HepG2 (cell line): Measurements from ENCODE around the gene PIP5KL1. TPM values are rescaled to one million over a fixed set of nuclear protein-coding genes. Genes with fewer than 3 reads are reported as not detected.

Source experiments
- BHLHE40 ChIP-seq: IDR thresholded peaks from 2 replicates; pipeline ENCODE4 v1.6.1; 2011; ENCODE audit warnings: low read length, improper control_type of control experiment
- CSRNP1 ChIP-seq: sonication (generic); formaldehyde crosslinking; IDR thresholded peaks from 2 replicates; pipeline ENCODE4 v1.8.1; 2023; ENCODE audit warnings: mild to moderate bottlenecking, missing genetic modification reagents
- CTCF ChIP-seq: sonication (generic); formaldehyde crosslinking; IDR thresholded peaks from 2 replicates; pipeline ENCODE4 v1.5.0; 2020; ENCODE audit warnings: mild to moderate bottlenecking, missing genetic modification reagents, moderate library complexity
- ELF4 ChIP-seq: sonication (generic); formaldehyde crosslinking; IDR thresholded peaks from 2 replicates; pipeline ENCODE4 v1.5.0; 2020; ENCODE audit warnings: missing genetic modification reagents, mild to moderate bottlenecking, moderate library complexity, borderline replicate concordance
- NFE2L2 ChIP-seq: fragments of 150-350 bp; IDR thresholded peaks from 2 replicates; pipeline ENCODE4 v1.6.1; 2014; ENCODE audit warnings: low read length
- RERE ChIP-seq: IDR thresholded peaks from 2 replicates; pipeline ENCODE4 v1.6.1; 2016; ENCODE audit warnings: low read depth, missing genetic modification reagents, missing compliant biosample characterization
- SAFB2 ChIP-seq: sonication (generic); formaldehyde crosslinking; IDR thresholded peaks from 2 replicates; pipeline ENCODE4 v1.5.1; 2020; ENCODE audit warnings: missing genetic modification reagents, low read depth, mild to moderate bottlenecking, borderline replicate concordance
- SP5 ChIP-seq: IDR thresholded peaks from 2 replicates; pipeline ENCODE4 v1.6.1; 2016; ENCODE audit warnings: low read depth, borderline replicate concordance
- TEF ChIP-seq: sonication (generic); formaldehyde crosslinking; IDR thresholded peaks from 2 replicates; pipeline ENCODE4 v1.5.0; 2020; ENCODE audit warnings: missing genetic modification reagents
- TFDP2 ChIP-seq: sonication (generic); formaldehyde crosslinking; IDR thresholded peaks from 2 replicates; pipeline ENCODE4 v1.4.0; 2020; ENCODE audit warnings: missing genetic modification reagents
- ZBTB44 ChIP-seq: sonication (generic); formaldehyde crosslinking; IDR thresholded peaks from 2 replicates; pipeline ENCODE4 v1.4.0; 2020; ENCODE audit warnings: missing genetic modification reagents
- ZFYVE20 ChIP-seq: sonication (generic); formaldehyde crosslinking; IDR thresholded peaks from 2 replicates; pipeline ENCODE4 v1.8.0; 2023; ENCODE audit warnings: low read depth, mild to moderate bottlenecking, moderate library complexity, missing genetic modification reagents, borderline replicate concordance
- ZNF225 ChIP-seq: sonication (generic); formaldehyde crosslinking; IDR thresholded peaks from 2 replicates; pipeline ENCODE4 v1.4.0; 2020; ENCODE audit warnings: mild to moderate bottlenecking, missing genetic modification reagents
- ZNF232 ChIP-seq: sonication (generic); formaldehyde crosslinking; IDR thresholded peaks from 2 replicates; pipeline ENCODE4 v1.4.0; 2020; ENCODE audit warnings: missing genetic modification reagents, borderline replicate concordance
- ZNF746 ChIP-seq: sonication (generic); formaldehyde crosslinking; IDR thresholded peaks from 2 replicates; pipeline ENCODE4 v1.8.0; 2022; ENCODE audit warnings: mild to moderate bottlenecking, missing genetic modification reagents
- polyA plus RNA-seq, 8 experiments: library from polyadenylated mRNA; depleted of rRNA in 3 of 8; stranded (reverse) in 7 of 8; unstranded in 1 of 8; fragments of >200 nt; fragmentation: Illumina TruSeq in 4 of 8; extraction: Trizol in 4 of 8; gene quantifications; 2 replicates each; pipeline versions ENCODE4 v1.2.1 to v1.2.3, GENCODE V29; 2011 to 2016; ENCODE audit warnings: low read depth in 4 of 8, missing spikeins in 1 of 8, mixed read lengths in 1 of 8; ENCODE audit not compliant: insufficient read depth in 1 of 8
- total RNA-seq, 5 experiments: library from RNA; depleted of rRNA; stranded (reverse); fragments of >200 nt; fragmentation: Illumina TruSeq; extraction: Trizol; gene quantifications; 2 replicates each; pipeline ENCODE4 v1.2.3, GENCODE V29; 2016; ENCODE audit warnings: low read depth in 1 of 5

The PIP5KL1 gene
- total and polyA plus RNA-seq, 2 of the 13 experiments (the other 11 are each of a cell fraction or from before 2014, with no cell fraction given), result 0.20 to 0.49 TPM

- TF ChIP-seq TFDP2 (peak; percentile 84), SP5 (CRISPR knock-in tag) (no peak), CTCF (CRISPR knock-in tag) (no peak), SAFB2 (CRISPR knock-in tag) (no peak), ZNF232 (CRISPR knock-in tag) (0 out of 2 replicates have a peak, but pooled peaks have one; percentile 19), ZNF225 (CRISPR knock-in tag) (no peak; the same call in 1 of the 2 replicates), CSRNP1 (CRISPR knock-in tag) (no peak), ZBTB44 (CRISPR knock-in tag) (no peak), BHLHE40 (no peak), RERE (CRISPR knock-in tag) (no peak), TEF (CRISPR knock-in tag) (no peak), ZFYVE20 (CRISPR knock-in tag) (no peak), NFE2L2 (no peak), ELF4 (CRISPR knock-in tag) (peak; percentile 83; the same call in 1 of the 2 replicates), ZNF746 (CRISPR knock-in tag) (no peak)
Measured at GRCh38 chr9:127937388-127938297, 7.1 kb upstream of the PIP5KL1 start, which contains the start of gene DPM2 (continued).
